Esophagus (tissue), 2 donors: ENCODE measurements around the gene LITAF. TPM values are rescaled to one million over a fixed set of nuclear protein-coding genes. Genes with fewer than 3 reads are reported as not detected.
"Not testable (repeated sequence)": the region's sequence is repeated elsewhere in the genome, so short reads cannot be mapped to it uniquely, and the experiment has no call there.

ENCODE experiments used
- H3K27ac ChIP-seq, 2 donors: one replicate each; pipeline ENCODE4 v1.5.1; 2013; ENCODE audit warnings: low read depth in 2 of 2, mild to moderate bottlenecking in 2 of 2, inconsistent platforms in 1 of 2, low read length in 1 of 2, moderate library complexity in 1 of 2
- H3K27me3 ChIP-seq, 2 donors: one replicate each; pipeline ENCODE4 v1.6.1; 2013; ENCODE audit warnings: low read length in 2 of 2, control low read depth in 1 of 2, mild to moderate bottlenecking in 1 of 2; ENCODE audit not compliant: insufficient read depth in 2 of 2, control insufficient read depth in 1 of 2
- H3K36me3 ChIP-seq, 2 donors: one replicate each; pipeline ENCODE4 v1.6.1; 2013; ENCODE audit warnings: low read length in 1 of 2; ENCODE audit not compliant: control insufficient read depth in 2 of 2, insufficient read depth in 2 of 2
- H3K4me1 ChIP-seq, 2 donors: one replicate each; pipeline ENCODE4 v1.6.1; 2013; ENCODE audit warnings: low read length in 1 of 2; ENCODE audit not compliant: control insufficient read depth in 2 of 2, insufficient read depth in 2 of 2
- H3K4me3 ChIP-seq, 2 donors: one replicate each; pipeline ENCODE4 v1.5.1; 2013; ENCODE audit warnings: low read length in 2 of 2, mild to moderate bottlenecking in 2 of 2, low read depth in 1 of 2, moderate library complexity in 1 of 2
- H3K9me3 ChIP-seq, 2 donors: one replicate each; pipeline ENCODE4 v1.6.1; 2013; ENCODE audit warnings: mild to moderate bottlenecking in 2 of 2, low read depth in 1 of 2, low read length in 1 of 2, moderate library complexity in 1 of 2; ENCODE audit not compliant: control insufficient read depth in 2 of 2, insufficient read depth in 1 of 2
- WGBS, 2 donors: extraction: QIAGEN DNeasy Blood & Tissue Kit; methylation state at CpG; one replicate each; pipeline ENCODE4 v1.1.7; 2013; 5-methylcytosine and 5-hydroxymethylcytosine counted together
- polyA plus RNA-seq, 2 donors: library from polyadenylated mRNA; stranded (reverse); fragments of 200-250 nt; gene quantifications; one replicate each; pipeline ENCODE4 v1.2.3, GENCODE V29; 2013
- donor health status: healthy with polysubstance abuse.
- donor health status: Bipolar disorder and iron deficiency.

The LITAF gene
- polyA plus RNA-seq, 2 donors, result 10.9 to 28.7 TPM

DNA sequence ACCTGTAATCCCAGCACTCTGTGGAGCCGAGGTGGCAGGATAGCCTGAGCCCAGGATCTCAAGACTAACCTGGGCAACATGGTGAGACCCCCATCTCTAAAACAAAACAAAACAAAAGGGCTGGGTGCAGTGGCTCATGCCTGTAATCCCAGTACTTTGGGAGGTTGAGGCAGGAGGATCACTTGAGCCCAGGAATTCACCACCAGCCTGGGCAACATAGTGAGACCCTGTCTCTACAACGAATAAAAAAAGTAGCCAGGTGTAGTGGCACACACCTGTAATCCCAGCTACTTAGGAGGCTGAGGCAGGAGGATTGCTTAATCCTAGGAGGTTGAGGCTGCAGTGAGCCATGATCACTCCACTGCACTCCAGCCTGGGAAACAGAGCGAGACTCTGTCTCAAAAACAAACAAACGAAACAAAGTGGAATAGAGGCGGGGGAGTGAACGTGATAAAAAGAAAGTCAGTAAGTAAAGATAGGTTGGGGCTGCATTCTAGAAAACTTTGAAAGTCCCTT, 28.4 kb downstream of the LITAF start:
- H3K27me3 ChIP-seq, H3K9me3 ChIP-seq, H3K4me1 ChIP-seq, H3K4me3 ChIP-seq: not testable (repeated sequence)
- WGBS, 2 donors, result 82 to 87% methylated on average over 6 of the region's 6 CpGs
- H3K27ac ChIP-seq, result peak overlapping the region in 1 of 2 donors; percentile 77
- H3K36me3 ChIP-seq, result peaks cover 4 to 11% of the 10 kb centered on the region in 2 donors

DNA sequence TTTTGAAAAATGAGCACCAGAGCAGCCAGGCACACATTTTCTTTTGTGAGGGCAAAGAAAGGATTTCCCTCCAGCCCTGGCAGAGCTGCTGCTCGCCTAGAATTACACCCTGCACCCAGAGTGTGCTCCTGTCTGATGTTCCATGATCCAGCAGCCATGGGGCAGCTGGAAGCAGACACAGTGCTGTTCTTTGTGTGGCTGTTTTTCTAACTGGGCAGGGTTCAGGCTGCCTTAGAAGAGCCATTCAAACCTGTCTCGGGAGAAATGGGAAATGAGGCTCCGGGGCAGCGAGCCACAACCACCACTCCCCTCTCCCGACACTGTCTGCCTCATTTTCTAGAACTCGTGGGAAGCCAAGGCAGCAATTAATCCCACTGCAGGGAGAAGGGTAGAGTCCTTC, 28.9 kb downstream of the LITAF start:
- Histone ChIP-seq H3K9me3 (peaks cover 3 to 6% of the 10 kb centered on the region in 2 donors), H3K27me3 (no peaks in the 10 kb centered on the region), H3K27ac (peak overlapping the region; percentile 36 to 77), H3K4me3 (no peak overlapping the region), H3K4me1 (peaks cover 3 to 4% of the 10 kb centered on the region in 2 donors), H3K36me3 (peaks cover 4 to 14% of the 10 kb centered on the region in 2 donors)
- WGBS, 2 donors, result 31% methylated on average over 6 of the region's 6 CpGs

DNA sequence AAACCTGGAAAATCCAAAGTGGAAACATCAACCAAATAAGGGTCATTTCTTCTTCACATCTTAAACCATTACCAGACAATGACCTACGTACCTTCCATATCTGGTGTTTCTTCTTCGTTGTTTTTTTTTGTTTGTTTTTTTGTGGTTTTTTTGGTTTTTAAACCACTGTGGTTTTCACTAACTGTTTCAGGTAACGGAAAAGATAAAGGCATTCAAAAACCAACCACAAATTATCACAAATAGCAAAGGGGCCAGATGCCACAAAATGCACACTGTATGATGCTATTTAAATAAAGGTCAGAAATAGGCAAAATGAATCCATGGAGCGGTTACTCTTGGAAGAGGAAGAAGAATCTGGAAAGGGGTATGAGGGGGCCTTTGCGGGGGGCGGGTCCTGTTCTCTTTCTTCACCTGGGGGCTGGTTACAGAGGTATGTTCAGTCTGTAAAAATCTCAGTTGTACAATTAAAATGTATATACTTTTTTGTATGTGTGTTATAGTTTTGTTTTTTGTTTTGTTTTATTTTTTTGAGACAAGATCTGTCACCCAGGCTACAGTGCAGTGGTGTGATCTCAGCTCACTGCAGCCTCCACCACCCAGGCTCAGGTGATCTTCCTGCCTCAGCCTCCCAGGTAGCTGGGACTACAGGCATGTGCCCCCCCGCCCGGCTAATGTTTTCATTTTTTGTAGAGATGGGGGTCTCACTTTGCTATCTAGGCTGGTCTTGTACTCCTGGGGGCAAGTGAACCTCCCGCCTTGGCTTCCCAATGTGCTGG, 29.6 kb downstream of the LITAF start:
- peaks cover 3 to 4% of the 10 kb centered on the region in 2 donors for H3K4me1 ChIP-seq
- H3K27ac ChIP-seq, result peak overlapping the region; percentile 36 to 77

DNA sequence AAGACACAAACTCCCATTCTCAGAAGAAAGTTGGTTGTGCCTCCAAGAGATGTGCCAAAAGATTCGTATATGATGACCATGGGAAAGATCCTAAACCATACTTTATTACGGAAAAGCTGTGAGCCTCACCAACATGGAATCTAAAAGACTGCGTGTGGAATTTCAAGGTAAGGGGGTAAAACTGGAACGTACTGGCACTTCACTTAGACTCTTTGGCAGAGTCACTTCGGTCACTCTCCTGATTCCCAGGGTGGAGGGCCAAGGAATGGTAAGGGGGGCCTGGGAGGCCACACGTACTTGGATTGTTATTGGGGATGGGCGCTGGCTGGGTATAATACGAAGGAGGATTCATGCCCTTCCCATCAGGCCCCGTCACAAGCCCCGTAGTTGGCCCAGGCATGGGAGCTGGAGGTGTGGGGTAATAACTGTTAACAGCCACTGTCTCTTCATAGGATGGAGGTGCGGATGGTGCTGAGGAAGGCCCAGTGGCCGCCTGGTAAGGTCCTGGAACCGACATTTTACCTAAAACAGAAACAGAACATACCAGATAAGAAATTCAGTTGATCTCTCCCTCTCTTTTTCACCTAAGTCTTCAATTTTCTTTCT, 30.4 kb downstream of the LITAF start:
- H3K27me3 ChIP-seq, result no peaks in the 10 kb centered on the region
- H3K4me3 ChIP-seq, result no peak overlapping the region
- peaks cover 3 to 6% of the 10 kb centered on the region in 2 donors for H3K9me3 ChIP-seq
- peaks cover 3 to 4% of the 10 kb centered on the region in 2 donors for H3K4me1 ChIP-seq
- no peak overlapping the region for H3K27ac ChIP-seq
- H3K36me3 ChIP-seq, result peaks cover 4 to 14% of the 10 kb centered on the region in 2 donors
- 97 to 98% methylated on average over 13 of the region's 13 CpGs for WGBS, 2 donors

More for the DNA sequence above, 29.6 kb downstream of the LITAF start:
- H3K36me3 ChIP-seq, result peaks cover 4 to 14% of the 10 kb centered on the region in 2 donors
- WGBS, 2 donors, result 73 to 79% methylated on average over 9 of the region's 9 CpGs
- H3K9me3 ChIP-seq, result peaks cover 3 to 6% of the 10 kb centered on the region in 2 donors
- no peaks in the 10 kb centered on the region for H3K27me3 ChIP-seq
- no peak overlapping the region for H3K4me3 ChIP-seq

DNA sequence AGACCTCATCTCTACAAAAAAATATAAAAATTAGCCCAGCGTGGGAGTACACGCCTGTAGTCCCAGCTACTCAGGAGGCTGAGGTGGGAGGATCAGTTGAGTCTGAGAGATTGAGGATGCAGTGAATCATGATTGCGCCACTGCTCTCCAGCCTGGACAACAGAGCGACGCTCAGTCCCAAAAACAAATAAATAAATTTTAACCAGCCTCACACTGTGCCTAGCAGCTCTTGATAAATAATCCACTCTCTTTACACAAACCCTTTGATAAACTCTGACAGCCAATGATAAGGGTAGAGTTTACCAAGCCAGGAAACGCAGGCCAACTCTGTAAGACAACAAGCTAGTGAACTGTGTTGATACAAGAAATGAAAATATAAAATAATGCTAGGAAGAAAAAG, 32.7 kb downstream of the LITAF start:
- H3K4me1 ChIP-seq, result peaks cover 0 to 3% of the 10 kb centered on the region in 2 donors
- H3K4me3 ChIP-seq, result no peak overlapping the region
- H3K27ac ChIP-seq, result no peak overlapping the region
- H3K27me3 ChIP-seq, result no peaks in the 10 kb centered on the region
- H3K36me3 ChIP-seq, result peaks cover 4 to 20% of the 10 kb centered on the region in 2 donors
- WGBS, 2 donors, result 73 to 90% methylated on average over 6 of the region's 6 CpGs
- peaks cover 3 to 6% of the 10 kb centered on the region in 2 donors for H3K9me3 ChIP-seq

DNA sequence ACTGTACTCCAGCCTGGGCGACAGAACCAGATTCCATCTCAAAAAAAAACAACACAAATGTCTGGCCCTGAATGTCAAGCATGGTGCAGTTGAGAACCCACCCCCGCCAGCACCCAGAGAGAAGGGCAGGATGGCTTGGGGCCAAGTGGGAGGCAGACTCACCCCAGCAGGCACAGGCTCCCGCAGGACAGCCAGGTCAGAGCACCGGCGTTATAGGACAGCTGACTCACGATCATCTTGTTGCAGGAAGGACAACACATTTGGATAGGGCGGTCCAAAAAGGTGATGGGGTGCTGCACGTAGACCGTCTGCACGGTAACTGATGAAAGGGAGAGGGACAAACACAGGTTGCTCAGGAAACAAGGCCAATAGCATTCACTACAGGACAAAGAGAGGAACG, 33.3 kb downstream of the LITAF start:
- Histone ChIP-seq H3K9me3 (peaks cover 3 to 6% of the 10 kb centered on the region in 2 donors), H3K27me3 (no peaks in the 10 kb centered on the region), H3K4me3 (no peak overlapping the region), H3K27ac (no peak overlapping the region), H3K4me1 (peaks cover 0 to 3% of the 10 kb centered on the region in 2 donors), H3K36me3 (peaks cover 4 to 21% of the 10 kb centered on the region in 2 donors)
- 87 to 88% methylated on average over 11 of the region's 11 CpGs for WGBS, 2 donors

DNA sequence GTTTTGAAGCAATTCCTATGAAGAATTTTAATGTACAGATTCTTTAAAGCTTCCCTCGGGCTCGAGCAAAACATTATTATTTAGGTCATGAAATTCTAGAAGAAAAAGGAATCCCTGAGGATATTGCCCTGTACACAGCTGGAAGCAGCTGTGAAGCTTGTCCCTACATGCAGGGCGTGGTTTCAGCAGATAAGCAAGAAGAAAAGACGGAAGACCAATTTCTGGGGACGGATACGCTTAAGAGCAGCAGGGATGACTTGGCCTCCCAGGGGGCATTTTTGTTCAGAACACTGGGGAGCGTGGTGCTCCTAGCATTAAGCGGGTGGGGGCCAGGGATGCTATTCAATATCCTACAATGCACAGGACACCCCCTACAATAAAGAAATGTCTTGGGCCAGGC, 34.3 kb downstream of the LITAF start:
- no peak overlapping the region for H3K4me3 ChIP-seq
- WGBS, 2 donors, result 47 to 60% methylated on average over 8 of the region's 8 CpGs
- no peaks in the 10 kb centered on the region for H3K27me3 ChIP-seq
- peaks cover 3 to 6% of the 10 kb centered on the region in 2 donors for H3K9me3 ChIP-seq
- peaks cover 4 to 21% of the 10 kb centered on the region in 2 donors for H3K36me3 ChIP-seq
- no peaks in the 10 kb centered on the region for H3K4me1 ChIP-seq
- H3K27ac ChIP-seq, result peak overlapping the region in 1 of 2 donors; percentile 53

DNA sequence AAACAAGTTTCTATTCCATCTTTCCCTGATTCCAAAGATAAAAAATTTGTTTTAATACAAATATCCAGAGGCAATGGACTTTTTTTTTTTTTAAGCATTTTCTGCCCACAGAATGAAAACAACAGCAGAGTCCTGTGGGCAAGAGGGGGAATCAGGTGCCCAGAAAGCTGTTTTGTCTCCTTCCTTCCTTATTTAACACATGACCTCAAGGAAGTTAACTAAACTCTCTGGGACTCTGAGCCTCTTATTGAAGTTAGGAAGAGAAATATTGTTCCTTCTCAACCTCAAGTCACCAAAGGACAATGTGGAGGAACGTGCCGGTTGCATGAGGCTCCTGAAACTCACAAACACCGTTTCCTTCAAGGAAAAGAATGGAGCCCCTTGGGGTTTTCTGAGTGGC, 34.9 kb downstream of the LITAF start:
- Histone ChIP-seq H3K4me1 (no peaks in the 10 kb centered on the region), H3K36me3 (peaks cover 4 to 21% of the 10 kb centered on the region in 2 donors), H3K9me3 (peaks cover 3 to 6% of the 10 kb centered on the region in 2 donors), H3K4me3 (no peak overlapping the region), H3K27ac (peak overlapping the region; percentile 32 to 78), H3K27me3 (no peaks in the 10 kb centered on the region)
- 60 to 61% methylated on average over 3 of the region's 3 CpGs for WGBS, 2 donors

DNA sequence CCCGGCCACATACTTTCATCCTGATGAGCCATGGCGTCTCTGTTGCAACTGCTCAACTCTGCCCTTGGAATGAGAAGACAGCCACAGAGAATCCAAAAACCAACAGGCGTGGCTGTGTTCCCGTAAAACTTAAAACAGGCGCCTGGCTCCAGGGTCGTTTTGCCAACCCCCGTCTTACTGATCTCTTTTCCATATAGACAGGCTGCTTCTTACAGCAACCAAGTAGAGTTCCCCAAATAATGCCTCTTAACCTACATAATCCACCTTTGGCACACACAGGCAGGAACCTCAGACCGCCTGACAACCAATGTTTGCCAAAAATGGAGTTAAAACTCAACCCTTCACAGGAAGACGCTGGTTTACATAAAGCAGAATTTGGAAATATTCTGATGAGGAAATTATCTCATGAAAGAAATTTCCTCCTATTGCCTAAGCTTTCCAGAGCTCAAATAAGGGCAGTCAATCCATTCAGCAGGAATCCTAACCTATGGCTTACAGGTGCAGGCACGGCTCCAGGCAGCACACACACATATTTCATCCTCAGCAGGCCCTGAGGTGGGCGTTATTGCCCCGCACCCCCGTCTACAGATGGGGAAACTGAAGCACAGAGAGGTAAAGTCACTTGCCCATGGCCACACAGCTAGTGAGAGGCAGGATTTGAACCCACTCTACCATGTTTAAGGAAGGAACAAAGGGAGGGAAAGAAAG, 35.8 kb downstream of the LITAF start:
- H3K27me3 ChIP-seq, result no peaks in the 10 kb centered on the region
- H3K9me3 ChIP-seq, result peaks cover 0 to 2% of the 10 kb centered on the region in 2 donors
- WGBS, 2 donors, result 47 to 57% methylated on average over 13 of the region's 13 CpGs
- no peaks in the 10 kb centered on the region for H3K4me1 ChIP-seq
- no peak overlapping the region for H3K4me3 ChIP-seq
- H3K36me3 ChIP-seq, result peaks cover 0 to 17% of the 10 kb centered on the region in 2 donors
- peak overlapping the region; percentile 52 to 78 for H3K27ac ChIP-seq
